Measurements from ENCODE around the gene RPS3. TPM values are rescaled to one million over a fixed set of nuclear protein-coding genes. Genes with fewer than 3 reads are reported as not detected.

RPS3 gene
- total and polyA plus RNA-seq, 4 donors: 1,036 to 2,813 (median 2,148) TPM

- WGBS, 2 donors: 85 to 87% methylated on average over 14 of the region's 14 CpGs
- TF ChIP-seq CTCF (IDR thresholded peaks at IDR 0.05; ENCODE audit: control extremely low read depth, extremely low read depth): no peak
- H3K4me1 ChIP-seq (ENCODE audit: control insufficient read depth in 5 of 5, insufficient read depth in 5 of 5, low read length in 5 of 5): peaks cover 0 to 17% (median 11%) of the 10 kb centered on the region in 5 donors
- no peak overlapping the region for H3K4me3 ChIP-seq
- no peak for ATAC-seq (ENCODE audit: insufficient read depth, low FRiP score)
- no peaks in the 10 kb centered on the region for H3K9me3 ChIP-seq (ENCODE audit: control insufficient read depth in 4 of 4, insufficient read depth in 3 of 4, low read length in 3 of 4)
- H3K9ac ChIP-seq (ENCODE audit: insufficient read depth in 1 of 2, low read length in 2 of 2): no peak overlapping the region
- no peaks in the 10 kb centered on the region for H3K27me3 ChIP-seq (ENCODE audit: control insufficient read depth in 3 of 3, insufficient read depth in 3 of 3, low read length in 2 of 3)
- no peak for DNase-seq
- peaks cover 0 to 10% (median 3%) of the 10 kb centered on the region in 4 donors for H3K36me3 ChIP-seq (ENCODE audit: control insufficient read depth in 4 of 4, insufficient read depth in 4 of 4, low read length in 4 of 4)
- H3K27ac ChIP-seq (ENCODE audit: low read depth in 1 of 2, low read length in 1 of 2): peak overlapping the region in 1 of 2 donors; percentile 34
Measured at GRCh38 chr11:75420224-75421034, 21.1 kb downstream of the RPS3 start.

- peaks cover 0 to 10% (median 2%) of the 10 kb centered on the region in 4 donors for H3K36me3 ChIP-seq (ENCODE audit: control insufficient read depth in 4 of 4, insufficient read depth in 4 of 4, low read length in 4 of 4)
- H3K9me3 ChIP-seq (ENCODE audit: control insufficient read depth in 4 of 4, insufficient read depth in 3 of 4, low read length in 3 of 4): no peaks in the 10 kb centered on the region
- no peak for ATAC-seq (ENCODE audit: insufficient read depth, low FRiP score)
- H3K9ac ChIP-seq (ENCODE audit: insufficient read depth in 1 of 2, low read length in 2 of 2): no peak overlapping the region
- H3K4me3 ChIP-seq: no peak overlapping the region
- H3K27me3 ChIP-seq (ENCODE audit: control insufficient read depth in 3 of 3, insufficient read depth in 3 of 3, low read length in 2 of 3): no peaks in the 10 kb centered on the region
- peaks cover 0 to 17% (median 11%) of the 10 kb centered on the region in 5 donors for H3K4me1 ChIP-seq (ENCODE audit: control insufficient read depth in 5 of 5, insufficient read depth in 5 of 5, low read length in 5 of 5)
- 87 to 92% methylated on average over 11 of the region's 11 CpGs for WGBS, 2 donors
- no peak for DNase-seq
- peak overlapping the region in 1 of 2 donors; percentile 34 for H3K27ac ChIP-seq (ENCODE audit: low read depth in 1 of 2, low read length in 1 of 2)
- no peak for TF ChIP-seq CTCF (IDR thresholded peaks at IDR 0.05; ENCODE audit: control extremely low read depth, extremely low read depth)
Measured at GRCh38 chr11:75421035-75421602, 21.8 kb downstream of the RPS3 start.

- Histone ChIP-seq H3K9me3 (ENCODE audit: control insufficient read depth in 4 of 4, insufficient read depth in 3 of 4, low read length in 3 of 4) (no peaks in the 10 kb centered on the region), H3K9ac (ENCODE audit: insufficient read depth in 1 of 2, low read length in 2 of 2) (no peak overlapping the region), H3K36me3 (ENCODE audit: control insufficient read depth in 4 of 4, insufficient read depth in 4 of 4, low read length in 4 of 4) (peaks cover 0 to 10% (median 2%) of the 10 kb centered on the region in 4 donors), H3K27ac (ENCODE audit: low read depth in 1 of 2, low read length in 1 of 2) (no peak overlapping the region), H3K4me3 (no peak overlapping the region), H3K27me3 (ENCODE audit: control insufficient read depth in 3 of 3, insufficient read depth in 3 of 3, low read length in 2 of 3) (no peaks in the 10 kb centered on the region), H3K4me1 (ENCODE audit: control insufficient read depth in 5 of 5, insufficient read depth in 5 of 5, low read length in 5 of 5) (peaks cover 0 to 17% (median 11%) of the 10 kb centered on the region in 5 donors)
- WGBS, 2 donors: 70 to 86% methylated on average over 2 of the region's 2 CpGs
- DNase-seq (peak in 2 of 3 donors; percentile 40 to 42), ATAC-seq (ENCODE audit: insufficient read depth, low FRiP score) (peak; percentile 20)
- TF ChIP-seq CTCF (IDR thresholded peaks at IDR 0.05; ENCODE audit: control extremely low read depth, extremely low read depth): no peak
Measured at GRCh38 chr11:75421902-75422247, 22.6 kb downstream of the RPS3 start.

Measured in lung (tissue), 12 donors.